Heart right ventricle (tissue), 16 donors: Measurements from ENCODE around the gene NAA38. TPM values are rescaled to one million over a fixed set of nuclear protein-coding genes. Genes with fewer than 3 reads are reported as not detected.

Experiments used
- ATAC-seq, 8 donors: fragments of 200-7000 bp; cut with Tn5 transposase; one replicate each; pipeline ENCODE4 v1.9.1; 2020; ENCODE audit warnings: mild to moderate bottlenecking in 8 of 8, moderate library complexity in 8 of 8, moderate number of reproducible peaks in 1 of 8
- DNase-seq, 2 donors: peaks; one replicate each; pipeline ENCODE4 v3.0.0-alpha.2; 2020
- H3K27ac ChIP-seq, 10 donors: fragments of 200-600 bp; sonication (generic) in 2 of 10; one replicate each; pipeline versions ENCODE4 v1.5.0 to v1.8.0; 2020 to 2022; ENCODE audit warnings: mild to moderate bottlenecking in 3 of 10
- H3K27me3 ChIP-seq, 7 donors: fragments of 200-600 bp; one replicate each; pipeline ENCODE4 v1.8.0; 2021 to 2022; ENCODE audit warnings: mild to moderate bottlenecking in 2 of 7
- H3K36me3 ChIP-seq, 9 donors: fragments of 200-600 bp; sonication (generic) in 1 of 9; one replicate each; pipeline versions ENCODE4 v1.5.0 to v1.8.0; 2020 to 2022; ENCODE audit warnings: mild to moderate bottlenecking in 2 of 9
- H3K4me1 ChIP-seq, 9 donors: fragments of 200-600 bp; sonication (generic) in 1 of 9; one replicate each; pipeline versions ENCODE4 v1.5.0 to v1.8.0; 2020 to 2022; ENCODE audit warnings: mild to moderate bottlenecking in 4 of 9
- H3K4me3 ChIP-seq, 10 donors: fragments of 200-600 bp; sonication (generic) in 2 of 10; one replicate each; pipeline versions ENCODE4 v1.5.0 to v1.8.0; 2020 to 2022; ENCODE audit warnings: mild to moderate bottlenecking in 7 of 10, moderate library complexity in 2 of 10
- H3K9me3 ChIP-seq, 11 donors: fragments of 200-600 bp in 10 of 11; sonication (generic) in 2 of 11; one replicate each; pipeline versions ENCODE4 v1.5.0 to v1.8.0; 2013 to 2022; ENCODE audit warnings: mild to moderate bottlenecking in 2 of 11, control low read depth in 1 of 11, moderate library complexity in 1 of 11
- WGBS, 2 donors: extraction: QIAGEN DNeasy Blood & Tissue Kit; methylation state at CpG; one replicate each; pipeline ENCODE4 v1.1.7; 2013; ENCODE audit warnings: inconsistent platforms in 1 of 2; 5-methylcytosine and 5-hydroxymethylcytosine counted together
- intact Hi-C, 10 donors: fragments of 100-400 bp; cut with DNase I; formaldehyde crosslinking; loops; one replicate each; pipeline versions ENCODE4 v1.11.1 to v1.14.2; 2022
- polyA plus RNA-seq, 2 donors: library from polyadenylated mRNA; stranded (reverse); fragments of 200-250 nt; gene quantifications; one replicate each; pipeline ENCODE4 v1.2.3, GENCODE V29; 2013
- total RNA-seq, 10 donors: library from RNA; stranded (reverse); fragmentation: NEBNext Ultra II Directional in 3 of 10; extraction: Animal tissue kit (Norgen Biotek cat#: 25700) in 3 of 10; gene quantifications; one replicate each; pipeline versions ENCODE4 v1.2.1 to v1.2.4, GENCODE V29; 2021 to 2023
- TF ChIP-seq, protein P1 (sequence below), 9 donors: fragments of 200-600 bp; sonication (generic) in 2 of 9; IDR thresholded peaks; one replicate each; pipeline versions ENCODE4 v1.5.0 to v1.8.0; 2021 to 2022; ENCODE audit warnings: antibody characterized with exemption in 9 of 9, mild to moderate bottlenecking in 5 of 9, moderate library complexity in 1 of 9
- donor health status: Arrhythmogenic right ventricular cardiomyopathy.
- donor health status: ischemic (EF 13 %, LVEDD 7.1; RV severe dilation, severe dysfunction).
- donor health status: healthy with polysubstance abuse.
- donor health status: DM: no; HTN: yes; CAD: no.
- donor health status: DM: no; HTN: no; CAD: no.
- donor health status: ischemic (EF 25% LVEDD 6.9; RV normal size, moderate dysfunction).
- donor health status: ischemic (EF 25% LVEDD 5.7; RV mildly dilated, moderate dysfunction).
- donor health status: healthy.
- donor health status: DM: yes; HTN: yes; CAD: no.
- donor health status: Ischemic cardiomyopathy.
- donor health status: ischemic (EF 35%, LVEDD 5.7; RV mildly dilated, moderate dysfunction).
- donor health status: nonischemic (EF 11% LVEDD 7.7; RV severe dilation, severe dysfunction).
- donor health status: DM: yes; HTN: yes; CAD: no.
- donor health status: PGD.
- donor health status: ischemic (EF 29% LVEDD 5.4; RV normal size, mild dysfunction).
- donor health status: nonischemic (EF 23%, LVEDD 6.1; RV moderate dilation, normal function).

NAA38 gene
- total and polyA plus RNA-seq, 12 donors, result 59.2 to 167 (median 75.2) TPM

DNA sequence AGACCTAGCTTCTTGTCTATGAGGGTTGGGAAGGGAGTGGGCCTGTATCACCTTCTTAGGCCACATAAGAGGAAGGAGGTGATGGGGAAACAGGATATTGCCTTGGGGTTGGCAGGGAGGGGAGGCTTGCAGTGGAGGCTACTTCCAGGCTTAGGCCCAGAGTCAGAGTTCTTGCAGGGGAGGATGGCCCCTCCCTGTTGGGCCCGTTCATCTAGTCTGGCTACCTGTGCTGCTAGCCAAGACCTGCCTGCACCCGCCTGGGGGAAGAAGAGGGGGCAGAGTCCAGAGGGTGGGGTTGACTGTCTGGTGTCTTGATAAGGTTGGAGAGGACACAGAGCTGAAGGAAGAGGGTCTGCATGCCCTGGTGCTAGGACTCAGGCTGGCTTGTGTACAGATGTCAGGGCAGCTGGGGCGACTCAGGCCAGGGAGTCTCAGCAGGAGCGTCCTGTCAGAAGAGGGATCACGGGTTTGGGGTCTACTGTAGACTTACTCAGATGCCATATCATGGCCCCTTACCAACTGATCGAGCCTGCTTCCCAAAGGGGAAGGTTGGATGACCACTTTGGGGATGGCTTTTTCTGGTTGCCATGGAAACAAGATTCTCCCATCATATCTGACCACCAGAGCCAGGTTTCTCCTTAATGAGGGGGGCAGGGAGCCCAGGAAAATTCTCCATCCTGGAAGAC is 18.0 kb downstream of the NAA38 start:
- TF ChIP-seq, protein P1, sequence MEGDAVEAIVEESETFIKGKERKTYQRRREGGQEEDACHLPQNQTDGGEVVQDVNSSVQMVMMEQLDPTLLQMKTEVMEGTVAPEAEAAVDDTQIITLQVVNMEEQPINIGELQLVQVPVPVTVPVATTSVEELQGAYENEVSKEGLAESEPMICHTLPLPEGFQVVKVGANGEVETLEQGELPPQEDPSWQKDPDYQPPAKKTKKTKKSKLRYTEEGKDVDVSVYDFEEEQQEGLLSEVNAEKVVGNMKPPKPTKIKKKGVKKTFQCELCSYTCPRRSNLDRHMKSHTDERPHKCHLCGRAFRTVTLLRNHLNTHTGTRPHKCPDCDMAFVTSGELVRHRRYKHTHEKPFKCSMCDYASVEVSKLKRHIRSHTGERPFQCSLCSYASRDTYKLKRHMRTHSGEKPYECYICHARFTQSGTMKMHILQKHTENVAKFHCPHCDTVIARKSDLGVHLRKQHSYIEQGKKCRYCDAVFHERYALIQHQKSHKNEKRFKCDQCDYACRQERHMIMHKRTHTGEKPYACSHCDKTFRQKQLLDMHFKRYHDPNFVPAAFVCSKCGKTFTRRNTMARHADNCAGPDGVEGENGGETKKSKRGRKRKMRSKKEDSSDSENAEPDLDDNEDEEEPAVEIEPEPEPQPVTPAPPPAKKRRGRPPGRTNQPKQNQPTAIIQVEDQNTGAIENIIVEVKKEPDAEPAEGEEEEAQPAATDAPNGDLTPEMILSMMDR (IDR thresholded peaks at IDR 0.05), result no peak
- intact Hi-C loops, result loop anchor here in 2 of 10 donors (10.0 kb wide), 2 partner anchors 95 to 315 kb away; partner anchors contain the start of gene PER1 (in 1 of the 2)
- H3K4me1 ChIP-seq, result peaks cover 9 to 61% (median 54%) of the 10 kb centered on the region in 9 donors
- peak overlapping the region in 1 of 10 donors; percentile 68 for H3K4me3 ChIP-seq
- WGBS, 2 donors, result 63 to 66% methylated on average over 6 of the region's 6 CpGs
- no peak for ATAC-seq
- no peaks in the 10 kb centered on the region for H3K9me3 ChIP-seq
- H3K27me3 ChIP-seq, result no peaks in the 10 kb centered on the region
- DNase-seq, result no peak
- H3K27ac ChIP-seq, result peak overlapping the region in 8 of 10 donors; percentile 33 to 100 (median 80)
- H3K36me3 ChIP-seq, result peaks cover 0 to 15% (median 0%) of the 10 kb centered on the region in 9 donors

DNA sequence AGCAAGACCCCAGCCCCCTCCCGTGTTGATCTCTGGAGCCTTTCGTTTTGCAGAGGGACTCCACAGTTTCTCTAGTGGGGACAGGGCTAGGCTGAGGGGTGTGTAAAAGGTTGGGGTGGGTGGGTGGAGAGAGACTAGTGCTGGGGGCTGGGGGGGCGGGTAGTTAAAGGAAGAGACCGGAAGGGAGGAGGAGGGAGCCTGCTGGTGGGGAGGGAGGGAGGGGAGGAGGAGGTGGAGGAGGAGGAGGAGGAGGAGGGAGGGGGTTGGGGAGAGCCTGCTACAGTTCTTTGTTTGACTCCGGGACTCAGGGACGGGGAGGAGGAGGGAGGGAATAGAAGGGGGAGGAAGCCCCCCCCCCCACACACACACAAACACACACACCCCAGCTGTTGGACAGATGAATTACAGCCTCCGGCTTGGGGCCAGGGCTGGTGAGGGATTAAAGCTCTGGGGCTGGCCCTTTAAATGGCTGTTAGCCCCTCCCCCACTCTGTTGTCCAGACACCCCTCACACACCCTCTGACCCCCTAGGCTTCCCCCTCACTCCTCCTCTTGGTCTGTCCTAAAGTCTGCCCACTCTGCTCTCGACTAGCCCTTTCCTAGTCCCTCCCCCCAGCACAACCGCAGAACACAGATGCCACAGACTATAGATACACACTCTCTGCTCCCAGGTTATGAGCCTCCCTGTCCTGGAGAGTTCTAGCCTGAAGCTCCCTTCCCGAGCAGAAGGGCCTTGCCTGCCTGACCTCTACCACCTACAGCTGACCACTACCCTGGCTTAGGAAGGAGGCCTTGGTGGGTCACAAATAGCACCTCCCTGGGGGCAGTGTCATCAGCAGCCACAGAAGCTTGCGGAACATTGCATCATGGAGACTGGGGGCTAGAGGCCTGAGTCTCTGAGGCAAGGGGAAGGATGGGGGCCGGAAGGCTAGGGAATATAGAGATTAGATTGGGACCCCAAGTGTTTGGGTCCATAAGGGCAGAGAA is 19.0 kb downstream of the NAA38 start:
- no peaks in the 10 kb centered on the region for H3K27me3 ChIP-seq
- peaks cover 0 to 15% (median 0%) of the 10 kb centered on the region in 9 donors for H3K36me3 ChIP-seq
- peak overlapping the region in 6 of 10 donors; percentile 31 to 95 (median 85) for H3K4me3 ChIP-seq
- intact Hi-C loops, result loop anchor here in 2 of 10 donors (10.0 kb wide), 2 partner anchors 94 to 316 kb away; partner anchors contain the start of gene PER1 (in 1 of the 2)
- H3K4me1 ChIP-seq, result peaks cover 11 to 61% (median 57%) of the 10 kb centered on the region in 9 donors
- H3K27ac ChIP-seq, result peak overlapping the region in 8 of 10 donors; percentile 20 to 100 (median 99)
- no peaks in the 10 kb centered on the region for H3K9me3 ChIP-seq
- no peak for ATAC-seq
- TF ChIP-seq, protein P1 (IDR thresholded peaks at IDR 0.05), result no peak
- 14 to 17% methylated on average over 8 to 12 of the region's 12 CpGs for WGBS, 2 donors
- DNase-seq, result no peak

DNA sequence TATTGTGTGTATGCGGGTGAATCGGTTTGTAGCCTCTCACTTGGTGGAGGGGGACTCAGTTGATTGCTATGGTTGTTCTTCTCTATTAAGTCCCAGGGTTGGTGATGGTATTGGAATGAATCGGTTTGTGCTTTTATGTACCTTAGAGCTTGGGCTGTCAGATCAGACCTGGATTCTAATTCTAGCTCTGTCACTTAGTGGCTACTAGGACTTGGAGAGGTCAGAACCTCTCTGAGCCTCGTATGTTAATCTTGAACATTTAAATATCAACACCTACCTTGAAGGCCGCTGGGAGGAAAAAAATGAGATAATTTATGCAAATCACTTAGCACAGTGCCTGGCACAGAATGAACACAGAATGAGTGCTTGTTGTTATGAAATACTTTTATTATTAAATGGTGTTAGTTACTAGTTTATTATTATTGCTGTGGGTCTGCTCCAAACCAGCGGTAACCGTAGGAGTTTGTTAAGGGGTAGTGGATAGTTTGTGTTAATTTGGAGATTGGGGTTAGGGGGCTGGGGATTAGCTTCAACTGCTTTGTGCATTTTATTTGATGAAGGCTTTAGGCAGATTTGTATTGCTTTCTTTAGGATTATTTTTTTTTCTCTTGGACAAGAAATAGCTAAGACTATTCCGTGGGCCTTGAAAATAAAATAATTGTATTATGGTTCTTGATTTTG is 19.8 kb downstream of the NAA38 start:
- Histone ChIP-seq H3K4me1 (peaks cover 12 to 62% (median 56%) of the 10 kb centered on the region in 9 donors), H3K27me3 (no peaks in the 10 kb centered on the region), H3K27ac (peak overlapping the region in 9 of 10 donors; percentile 97 to 100 (median 99)), H3K9me3 (no peaks in the 10 kb centered on the region), H3K4me3 (peak overlapping the region in 7 of 10 donors; percentile 31 to 95 (median 80)), H3K36me3 (peaks cover 0 to 15% (median 0%) of the 10 kb centered on the region in 9 donors)
- DNase-seq, result no peak
- intact Hi-C loops, result loop anchor here in 2 of 10 donors (10.0 kb wide), 2 partner anchors 93 to 317 kb away; partner anchors contain the start of gene PER1 (in 1 of the 2)
- ATAC-seq, result no peak
- TF ChIP-seq, protein P1 (IDR thresholded peaks at IDR 0.05), result no peak
- WGBS, 2 donors, result 8 to 11% methylated on average over 8 of the region's 8 CpGs
